Neural progenitor cell (in vitro differentiated cells): ENCODE results near the gene RPS6KB2.
"Not testable (repeated sequence)": the region's sequence is repeated elsewhere in the genome, so short reads cannot be mapped to it uniquely, and the experiment has no call there.

ENCODE experiments used
- CTCF ChIP-seq: fragments of 200-600 bp; sonication (generic); IDR thresholded peaks from 2 replicates; pipeline ENCODE4 v1.5.1; 2017; ENCODE audit warnings: antibody characterized with exemption, mild to moderate bottlenecking
- EZH2phosphoT487 ChIP-seq: fragments of 200-600 bp; sonication (generic); IDR thresholded peaks from 2 replicates; pipeline ENCODE4 v1.6.1; 2017; ENCODE audit warnings: antibody characterized with exemption

- TF ChIP-seq EZH2phosphoT487, CTCF: not testable (repeated sequence)
These were observed 882 bp upstream of the RPS6KB2 start for GRCh38 chr11:67427364-67427859.
